CD14-positive monocyte (primary cell): ENCODE measurements around the gene SCGB1C1. TPM values are rescaled to one million over a fixed set of nuclear protein-coding genes. Genes with fewer than 3 reads are reported as not detected.

Experiments
- DNase-seq, 3 donors: peaks; one replicate each; pipeline ENCODE4 v3.0.0-alpha.2; 2011 to 2022
- H2AFZ ChIP-seq: 2 replicates; pipeline ENCODE4 v1.6.0; 2012; ENCODE audit warnings: mild to moderate bottlenecking, low read depth, low read length, inconsistent platforms; ENCODE audit not compliant: insufficient read depth, poor library complexity, severe bottlenecking
- H3K27ac ChIP-seq, 2 donors: 1 replicate in 1 of 2; 2 replicates in 1 of 2; pipeline ENCODE4 v1.5.1; 2012 to 2013; ENCODE audit warnings: low read length in 2 of 2, control low read depth in 1 of 2, inconsistent platforms in 1 of 2, low read depth in 1 of 2, mild to moderate bottlenecking in 1 of 2
- H3K27me3 ChIP-seq, 2 donors: one replicate each; pipeline versions ENCODE4 v1.6.0 to v1.6.1; 2011 to 2013; ENCODE audit warnings: low read length in 2 of 2; ENCODE audit not compliant: control insufficient read depth in 2 of 2, insufficient read depth in 2 of 2
- H3K36me3 ChIP-seq, 2 donors: replicated peaks in 1 of 2; 1 replicate in 1 of 2; 2 replicates in 1 of 2; pipeline versions ENCODE4 v1.5.1 to v1.6.1; 2012 to 2013; ENCODE audit warnings: low read length in 2 of 2, control low read depth in 1 of 2, inconsistent platforms in 1 of 2, mild to moderate bottlenecking in 1 of 2; ENCODE audit not compliant: insufficient read depth in 2 of 2, control insufficient read depth in 1 of 2
- H3K4me1 ChIP-seq, 2 donors: 1 replicate in 1 of 2; 2 replicates in 1 of 2; pipeline versions ENCODE4 v1.5.1 to v1.6.1; 2012 to 2013; ENCODE audit warnings: low read length in 2 of 2, control low read depth in 1 of 2, inconsistent platforms in 1 of 2, mild to moderate bottlenecking in 1 of 2, moderate library complexity in 1 of 2; ENCODE audit not compliant: insufficient read depth in 2 of 2, control insufficient read depth in 1 of 2
- H3K4me2 ChIP-seq: replicated peaks from 2 replicates; pipeline ENCODE3; 2012; ENCODE audit warnings: low read length, moderate library complexity, mild to moderate bottlenecking; ENCODE audit not compliant: poor library complexity, severe bottlenecking; ENCODE audit errors: extremely low read depth
- H3K4me3 ChIP-seq, 3 experiments: fragments of 200-600 bp in 1 of 3; sonication (generic) in 1 of 3; replicated peaks in 1 of 3; 1 replicate in 2 of 3; 2 replicates in 1 of 3; pipeline ENCODE4 v1.5.1; 2011 to 2013; ENCODE audit warnings: low read length in 3 of 3, mild to moderate bottlenecking in 3 of 3, control low read depth in 2 of 3, low read depth in 2 of 3, inconsistent platforms in 1 of 3, moderate library complexity in 1 of 3
- H3K79me2 ChIP-seq: 2 replicates; pipeline ENCODE4 v1.6.0; 2012; ENCODE audit warnings: mild to moderate bottlenecking, control low read depth, inconsistent platforms, low read length, moderate library complexity; ENCODE audit not compliant: insufficient read depth
- H3K9ac ChIP-seq: 2 replicates; pipeline ENCODE4 v1.6.0; 2017; ENCODE audit warnings: low read length, mild to moderate bottlenecking; ENCODE audit not compliant: insufficient read depth, poor library complexity, severe bottlenecking
- H3K9me3 ChIP-seq, 2 donors: replicated peaks in 1 of 2; 1 replicate in 1 of 2; 2 replicates in 1 of 2; pipeline versions ENCODE4 v1.5.1 to v1.6.1; 2012 to 2013; ENCODE audit warnings: low read length in 2 of 2, control low read depth in 1 of 2; ENCODE audit not compliant: control insufficient read depth in 1 of 2, insufficient read depth in 1 of 2
- H4K20me1 ChIP-seq: 2 replicates; pipeline ENCODE4 v1.6.0; 2012; ENCODE audit warnings: mild to moderate bottlenecking, low read length, control low read depth, moderate library complexity; ENCODE audit not compliant: insufficient read depth
- H3K27ac Mint-ChIP-seq, 7 donors: one replicate each; pipeline ENCODE4 v1.8.0; 2020; ENCODE audit warnings: mild to moderate bottlenecking in 7 of 7, mixed read lengths in 7 of 7, moderate library complexity in 6 of 7, inconsistent platforms in 2 of 7
- H3K27me3 Mint-ChIP-seq, 3 donors: one replicate each; pipeline ENCODE4 v1.8.0; 2021 to 2022; ENCODE audit warnings: low read depth in 3 of 3, mild to moderate bottlenecking in 3 of 3, mixed read lengths in 3 of 3, moderate library complexity in 3 of 3, inconsistent platforms in 1 of 3
- H3K36me3 Mint-ChIP-seq, 2 donors: one replicate each; pipeline ENCODE4 v1.8.0; 2020; ENCODE audit warnings: mixed read lengths in 2 of 2, inconsistent platforms in 1 of 2, mild to moderate bottlenecking in 1 of 2
- H3K4me1 Mint-ChIP-seq: one replicate; pipeline ENCODE4 v1.8.0; 2020; ENCODE audit warnings: mild to moderate bottlenecking, mixed read lengths
- H3K4me3 Mint-ChIP-seq, 2 donors: one replicate each; pipeline ENCODE4 v1.8.0; 2020; ENCODE audit warnings: mild to moderate bottlenecking in 2 of 2, mixed read lengths in 2 of 2, moderate library complexity in 1 of 2
- H3K9me3 Mint-ChIP-seq, 7 donors: one replicate each; pipeline ENCODE4 v1.8.0; 2020 to 2022; ENCODE audit warnings: mixed read lengths in 7 of 7, mild to moderate bottlenecking in 6 of 7, moderate library complexity in 6 of 7, inconsistent platforms in 2 of 7
- WGBS: methylation state at CpG from one replicate; pipeline ENCODE4 v1.1.5; 2013; ENCODE audit warnings: missing lambda C conversion rate; ENCODE audit not compliant: insufficient coverage; 5-methylcytosine and 5-hydroxymethylcytosine counted together
- intact Hi-C, 2 donors: fragments of 100-400 bp; cut with micrococcal nuclease; formaldehyde crosslinking; loops; one replicate each; pipeline versions ENCODE4 v1.15.0 to v1.15.1; 2023
- polyA plus RNA-seq, 3 donors: library from polyadenylated mRNA; depleted of rRNA in 1 of 3; unstranded in 2 of 3; stranded (reverse) in 1 of 3; fragments of 300-500 nt in 2 of 3; fragments of >200 nt in 1 of 3; fragmentation: Illumina TruSeq in 2 of 3; gene quantifications; 1 replicate in 2 of 3; 2 replicates in 1 of 3; pipeline ENCODE4 v1.2.3, GENCODE V29; 2012 to 2021
- TF ChIP-seq, protein P1 (sequence below): fragments of 200-600 bp; IDR thresholded peaks from one replicate; pipeline ENCODE4 v1.8.0; 2022; ENCODE audit warnings: antibody characterized with exemption, mild to moderate bottlenecking

SCGB1C1 gene
- polyA plus RNA-seq, 3 donors, result not detected

DNA sequence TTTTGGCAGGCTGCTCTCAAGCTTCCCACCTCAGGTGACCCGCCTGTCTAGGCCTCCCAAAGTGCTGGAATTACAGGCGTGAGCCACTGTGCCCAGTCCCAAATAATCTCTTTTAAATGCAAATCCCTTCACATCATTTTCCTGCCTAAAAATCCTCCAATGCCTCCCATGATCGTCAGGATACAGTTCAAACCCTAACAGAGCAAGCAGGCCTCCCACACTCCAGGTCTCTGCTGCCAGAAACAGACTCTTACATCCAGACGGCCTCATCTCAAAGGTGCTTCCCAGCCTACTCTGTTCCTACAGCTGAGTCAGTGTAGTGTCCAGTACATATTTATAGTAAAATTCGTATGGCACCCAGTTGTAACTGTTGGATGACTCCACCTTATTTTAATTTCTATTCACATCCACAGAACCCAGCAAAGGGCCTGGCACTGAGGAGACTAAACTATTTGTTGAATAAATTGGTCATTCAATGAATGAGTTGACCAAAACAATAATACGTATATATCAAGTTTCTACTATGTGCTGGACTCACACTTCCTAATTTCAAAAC lies 35.0 kb downstream of the SCGB1C1 start:
- Mint-ChIP-seq H3K36me3 (peaks cover 24% of the 10 kb centered on the region in 2 donors), H3K27me3 (peaks cover 0 to 2% (median 1%) of the 10 kb centered on the region in 3 donors), H3K27ac (no peak overlapping the region), H3K9me3 (no peaks in the 10 kb centered on the region), H3K4me3 (no peak overlapping the region), H3K4me1 (no peaks in the 10 kb centered on the region)
- H3K27me3 ChIP-seq, result no peaks in the 10 kb centered on the region
- no peak overlapping the region for H3K27ac ChIP-seq
- H2AFZ ChIP-seq, result no peak overlapping the region
- H3K4me1 ChIP-seq, result no peaks in the 10 kb centered on the region
- 94% methylated on average over 3 of the region's 6 CpGs for WGBS
- H3K4me3 ChIP-seq, result no peak overlapping the region
- intact Hi-C loops, result no loop called here
- no peak for DNase-seq
- no peak overlapping the region for H3K4me2 ChIP-seq
- TF ChIP-seq, protein P1, sequence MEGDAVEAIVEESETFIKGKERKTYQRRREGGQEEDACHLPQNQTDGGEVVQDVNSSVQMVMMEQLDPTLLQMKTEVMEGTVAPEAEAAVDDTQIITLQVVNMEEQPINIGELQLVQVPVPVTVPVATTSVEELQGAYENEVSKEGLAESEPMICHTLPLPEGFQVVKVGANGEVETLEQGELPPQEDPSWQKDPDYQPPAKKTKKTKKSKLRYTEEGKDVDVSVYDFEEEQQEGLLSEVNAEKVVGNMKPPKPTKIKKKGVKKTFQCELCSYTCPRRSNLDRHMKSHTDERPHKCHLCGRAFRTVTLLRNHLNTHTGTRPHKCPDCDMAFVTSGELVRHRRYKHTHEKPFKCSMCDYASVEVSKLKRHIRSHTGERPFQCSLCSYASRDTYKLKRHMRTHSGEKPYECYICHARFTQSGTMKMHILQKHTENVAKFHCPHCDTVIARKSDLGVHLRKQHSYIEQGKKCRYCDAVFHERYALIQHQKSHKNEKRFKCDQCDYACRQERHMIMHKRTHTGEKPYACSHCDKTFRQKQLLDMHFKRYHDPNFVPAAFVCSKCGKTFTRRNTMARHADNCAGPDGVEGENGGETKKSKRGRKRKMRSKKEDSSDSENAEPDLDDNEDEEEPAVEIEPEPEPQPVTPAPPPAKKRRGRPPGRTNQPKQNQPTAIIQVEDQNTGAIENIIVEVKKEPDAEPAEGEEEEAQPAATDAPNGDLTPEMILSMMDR, result no peak
- no peaks in the 10 kb centered on the region for H4K20me1 ChIP-seq
- H3K9ac ChIP-seq, result no peak overlapping the region
- no peaks in the 10 kb centered on the region for H3K79me2 ChIP-seq
- no peaks in the 10 kb centered on the region for H3K9me3 ChIP-seq
- peaks cover 0 to 7% of the 10 kb centered on the region in 2 donors for H3K36me3 ChIP-seq

DNA sequence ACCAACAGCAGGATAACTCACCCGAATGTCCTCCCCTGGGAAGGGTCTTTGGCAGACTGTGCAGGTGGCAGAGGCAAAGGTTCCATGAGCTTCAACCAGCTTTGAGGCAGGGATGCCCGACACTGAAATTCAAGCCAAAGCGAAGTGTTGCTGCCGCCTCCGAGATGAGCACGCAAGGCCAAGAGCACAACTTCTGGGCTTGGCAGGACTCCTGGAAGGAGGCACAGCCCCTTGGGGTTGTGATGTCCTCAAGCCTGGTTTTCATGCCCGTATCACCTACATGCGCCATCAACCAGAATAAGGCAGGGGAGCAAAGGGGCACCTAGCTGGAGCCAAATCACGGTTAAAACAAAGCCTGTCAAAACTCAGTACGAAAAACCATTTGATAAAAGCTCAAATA lies 37.6 kb downstream of the SCGB1C1 start:
- Histone ChIP-seq H3K27ac (no peak overlapping the region), H3K27me3 (no peaks in the 10 kb centered on the region), H3K9me3 (no peaks in the 10 kb centered on the region), H3K4me2 (no peak overlapping the region), H2AFZ (no peak overlapping the region), H3K9ac (no peak overlapping the region), H4K20me1 (no peaks in the 10 kb centered on the region), H3K4me1 (peaks cover 4% of the 10 kb centered on the region in 2 donors), H3K4me3 (no peak overlapping the region), H3K36me3 (no peaks in the 10 kb centered on the region), H3K79me2 (no peaks in the 10 kb centered on the region)
- H3K36me3 Mint-ChIP-seq, result peaks cover 17 to 18% of the 10 kb centered on the region in 2 donors
- 97% methylated on average over 10 of the region's 10 CpGs for WGBS
- intact Hi-C loops, result no loop called here
- TF ChIP-seq, protein P1, result no peak
- H3K4me3 Mint-ChIP-seq, result no peak overlapping the region
- H3K9me3 Mint-ChIP-seq, result no peaks in the 10 kb centered on the region
- H3K27ac Mint-ChIP-seq, result no peak overlapping the region
- peaks cover 1 to 6% (median 2%) of the 10 kb centered on the region in 3 donors for H3K27me3 Mint-ChIP-seq
- no peak for DNase-seq
- H3K4me1 Mint-ChIP-seq, result peaks cover 5% of the 10 kb centered on the region
